ENCODE data around the gene SLC5A5. TPM values are rescaled to one million over a fixed set of nuclear protein-coding genes. Genes with fewer than 3 reads are reported as not detected.
A peak's percentile ranks its signal among the peaks of the same experiment; 100 is the strongest.

Gene SLC5A5
- total RNA-seq, 1 donor from 2014 or later: not detected

GRCh38 chr19:17866312-17866963, 5.3 kb upstream of the SLC5A5 start:
- H3K4me3 ChIP-seq: no peak overlapping the region
- no peak for DNase-seq
- H3K9me3 ChIP-seq: no peaks in the 10 kb centered on the region
- no peak for TF ChIP-seq CTCF (IDR thresholded peaks at IDR 0.05)
- intact Hi-C loops (cut with DNase I): no loop called here
- no peak overlapping the region for H3K27ac ChIP-seq
- H3K4me1 ChIP-seq: peaks cover 2% of the 10 kb centered on the region
- ATAC-seq: no peak
- H3K27me3 ChIP-seq: peaks cover 16% of the 10 kb centered on the region
- H3K36me3 ChIP-seq: peaks cover 39% of the 10 kb centered on the region

DNA sequence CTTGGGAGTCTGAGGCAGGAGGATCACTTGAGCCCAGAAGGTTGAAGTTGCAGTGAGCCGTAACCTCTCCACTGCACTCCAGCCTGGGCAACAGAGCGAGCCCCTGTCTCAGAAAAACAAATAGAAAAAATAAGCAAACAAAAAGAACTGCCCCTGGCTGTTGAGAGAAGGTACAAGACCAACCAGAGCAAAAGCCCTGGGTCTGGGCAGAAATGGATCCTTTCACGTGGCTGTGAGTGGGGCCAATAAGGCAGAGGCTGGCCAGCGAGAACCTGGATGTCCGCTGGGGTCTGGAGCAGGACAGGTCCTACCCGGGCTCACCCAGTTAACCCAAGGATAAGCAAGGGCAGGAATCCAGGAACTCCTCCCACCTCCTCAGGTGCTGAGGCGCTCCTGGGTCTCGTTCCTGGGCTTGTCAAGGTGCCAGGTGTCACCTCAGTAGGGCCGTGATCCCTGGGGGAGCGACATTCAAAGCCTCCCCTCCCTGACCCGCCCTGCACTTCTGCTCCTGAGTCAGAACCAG, 4.7 kb upstream of the SLC5A5 start:
- TF ChIP-seq CTCF (IDR thresholded peaks at IDR 0.05): no peak
- peaks cover 4% of the 10 kb centered on the region for H3K4me1 ChIP-seq
- ATAC-seq (no peak), DNase-seq (no peak)
- H3K27ac ChIP-seq: no peak overlapping the region
- H3K9me3 ChIP-seq: no peaks in the 10 kb centered on the region
- intact Hi-C loops (cut with DNase I): no loop called here
- H3K4me3 ChIP-seq: no peak overlapping the region
- H3K36me3 ChIP-seq: peaks cover 33% of the 10 kb centered on the region
- H3K27me3 ChIP-seq: peaks cover 22% of the 10 kb centered on the region

DNA sequence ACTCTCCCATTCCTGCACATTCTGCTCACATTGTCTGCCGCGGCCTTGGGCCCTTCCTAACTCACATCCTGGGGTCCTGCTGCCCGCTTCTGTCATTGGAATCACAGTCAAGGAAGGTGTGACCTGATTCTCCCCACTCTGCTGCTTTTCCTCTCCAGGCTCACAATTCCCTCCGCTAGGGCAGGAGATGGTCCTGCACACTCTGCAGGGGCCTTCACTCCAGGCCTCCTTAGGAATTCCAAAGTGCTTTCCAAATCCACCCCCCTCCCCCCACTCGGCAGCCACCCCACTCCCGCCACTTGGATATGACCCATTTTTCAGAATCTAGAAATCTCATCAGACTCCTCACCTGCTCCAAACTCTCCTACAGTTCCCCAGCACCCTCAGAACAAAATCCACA, 3.1 kb upstream of the SLC5A5 start:
- intact Hi-C loops (cut with DNase I): no loop called here
- no peak for ATAC-seq
- H3K27me3 ChIP-seq: peaks cover 39% of the 10 kb centered on the region
- DNase-seq: no peak
- no peaks in the 10 kb centered on the region for H3K9me3 ChIP-seq
- peaks cover 17% of the 10 kb centered on the region for H3K36me3 ChIP-seq
- no peak overlapping the region for H3K27ac ChIP-seq
- H3K4me1 ChIP-seq: peaks cover 14% of the 10 kb centered on the region
- no peak for TF ChIP-seq CTCF (IDR thresholded peaks at IDR 0.05)
- H3K4me3 ChIP-seq: no peak overlapping the region

GRCh38 chr19:17869114-17869608, 2.6 kb upstream of the SLC5A5 start:
- Histone ChIP-seq H3K27me3 (peaks cover 42% of the 10 kb centered on the region), H3K36me3 (peaks cover 12% of the 10 kb centered on the region), H3K4me3 (no peak overlapping the region), H3K9me3 (no peaks in the 10 kb centered on the region), H3K4me1 (peaks cover 16% of the 10 kb centered on the region), H3K27ac (no peak overlapping the region)
- intact Hi-C loops (cut with DNase I): no loop called here
- ATAC-seq: no peak
- DNase-seq: no peak
- TF ChIP-seq CTCF (IDR thresholded peaks at IDR 0.05): no peak

- no peak for TF ChIP-seq CTCF (IDR thresholded peaks at IDR 0.05)
- ATAC-seq (no peak), DNase-seq (no peak)
- intact Hi-C loops (cut with DNase I): loop anchor here (10.0 kb wide), 1 partner anchor 124 kb away; no protein-coding TSS in a partner anchor
- Histone ChIP-seq H3K27me3 (peaks cover 47% of the 10 kb centered on the region), H3K4me1 (peaks cover 16% of the 10 kb centered on the region), H3K4me3 (peak overlapping the region; percentile 4), H3K27ac (no peak overlapping the region), H3K36me3 (no peaks in the 10 kb centered on the region), H3K9me3 (no peaks in the 10 kb centered on the region)
Observed at GRCh38 chr19:17871032-17871877, 490 bp upstream of the SLC5A5 start.

Data from upper lobe of right lung (tissue), 1 donor.